ENCODE data around the gene IL13RA1.
"Not testable (repeated sequence)": the region's sequence is repeated elsewhere in the genome, so short reads cannot be mapped to it uniquely, and the experiment has no call there.

IL13RA1 gene

GRCh38 chrX:118729042-118729652 lies 1.7 kb downstream of the IL13RA1 start:
- DNase-seq = no peak

GRCh38 chrX:118730500-118731247 lies 3.3 kb downstream of the IL13RA1 start:
- no peak for DNase-seq

- not testable (repeated sequence) for DNase-seq
Measured at GRCh38 chrX:118732551-118732950, 5.1 kb downstream of the IL13RA1 start.

GRCh38 chrX:118734909-118735308 lies 7.5 kb downstream of the IL13RA1 start:
- DNase-seq = no peak

GRCh38 chrX:118736394-118737010 lies 9.1 kb downstream of the IL13RA1 start:
- no peak for DNase-seq

- no peak for DNase-seq
Measured at GRCh38 chrX:118739577-118739976, 12.2 kb downstream of the IL13RA1 start.

- DNase-seq = no peak
Measured at GRCh38 chrX:118740276-118740889, 13.0 kb downstream of the IL13RA1 start.

- DNase-seq = no peak
Measured at GRCh38 chrX:118742176-118742575, 14.8 kb downstream of the IL13RA1 start.

- no peak for DNase-seq
Measured at GRCh38 chrX:118745570-118745969, 18.2 kb downstream of the IL13RA1 start.

GRCh38 chrX:118751950-118752783 lies 24.8 kb downstream of the IL13RA1 start:
- DNase-seq = no peak

GRCh38 chrX:118755633-118756032 lies 28.2 kb downstream of the IL13RA1 start:
- no peak for DNase-seq

GRCh38 chrX:118756101-118756500 lies 28.7 kb downstream of the IL13RA1 start:
- DNase-seq = no peak

- no peak for DNase-seq
Measured at GRCh38 chrX:118758511-118758910, 31.1 kb downstream of the IL13RA1 start.

GRCh38 chrX:118760025-118760424 lies 32.6 kb downstream of the IL13RA1 start:
- no peak for DNase-seq

GRCh38 chrX:118761939-118762707 lies 34.7 kb downstream of the IL13RA1 start:
- no peak for DNase-seq

- no peak for DNase-seq
Measured at GRCh38 chrX:118763489-118763888, 36.1 kb downstream of the IL13RA1 start.

GRCh38 chrX:118764122-118764521 lies 36.7 kb downstream of the IL13RA1 start:
- DNase-seq = no peak

- no peak for DNase-seq
Measured at GRCh38 chrX:118770133-118770760, 42.8 kb downstream of the IL13RA1 start.

GRCh38 chrX:118772051-118772450 lies 44.6 kb downstream of the IL13RA1 start:
- DNase-seq = no peak

- no peak for DNase-seq
Measured at GRCh38 chrX:118773782-118774181, 46.4 kb downstream of the IL13RA1 start.

- no peak for DNase-seq
Measured at GRCh38 chrX:118779581-118779980, 52.2 kb downstream of the IL13RA1 start.
